Endodermal cell (in vitro differentiated cells): Measurements from ENCODE around the gene ITGA7. TPM values are rescaled to one million over a fixed set of nuclear protein-coding genes. Genes with fewer than 3 reads are reported as not detected.

Experiments used
- DNase-seq: peaks from one replicate; pipeline ENCODE4 v3.0.0-alpha.2; 2017
- H3K27ac ChIP-seq: 2 replicates; pipeline ENCODE4 v1.5.1; 2013; ENCODE audit warnings: mild to moderate bottlenecking, low read depth, low read length, moderate library complexity
- H3K27me3 ChIP-seq: 2 replicates; pipeline ENCODE4 v1.6.1; 2013; ENCODE audit warnings: mild to moderate bottlenecking, low read length, moderate library complexity; ENCODE audit not compliant: insufficient read depth, control insufficient read depth, poor library complexity, severe bottlenecking
- H3K36me3 ChIP-seq: 2 replicates; pipeline ENCODE4 v1.7.0; 2013; ENCODE audit warnings: mild to moderate bottlenecking, low read length, moderate library complexity; ENCODE audit not compliant: control insufficient read depth, insufficient read depth
- H3K4me1 ChIP-seq: one replicate; pipeline ENCODE4 v1.7.0; 2013; ENCODE audit warnings: low read length; ENCODE audit not compliant: control insufficient read depth, insufficient read depth
- H3K4me3 ChIP-seq: 2 replicates; pipeline ENCODE4 v1.5.1; 2013; ENCODE audit warnings: mild to moderate bottlenecking, low read length, moderate library complexity
- H3K9ac ChIP-seq: 2 replicates; pipeline ENCODE4 v1.6.1; 2013; ENCODE audit warnings: mild to moderate bottlenecking, low read length, moderate library complexity; ENCODE audit not compliant: poor library complexity, severe bottlenecking; ENCODE audit errors: extremely low read depth
- H3K9me3 ChIP-seq: 2 replicates; pipeline ENCODE4 v1.6.1; 2013; ENCODE audit warnings: mild to moderate bottlenecking, low read length, moderate library complexity; ENCODE audit not compliant: control insufficient read depth
- H3K27ac Mint-ChIP-seq: 2 replicates; pipeline ENCODE4 v1.8.0; 2020; ENCODE audit warnings: mixed read lengths
- H3K27me3 Mint-ChIP-seq: 2 replicates; pipeline ENCODE4 v1.8.0; 2021; ENCODE audit warnings: mild to moderate bottlenecking, mixed read lengths; ENCODE audit not compliant: insufficient read depth
- H3K36me3 Mint-ChIP-seq: 2 replicates; pipeline ENCODE4 v1.8.0; 2020; ENCODE audit warnings: low read depth, mixed read lengths
- H3K4me1 Mint-ChIP-seq: 2 replicates; pipeline ENCODE4 v1.8.0; 2020; ENCODE audit warnings: mixed read lengths
- H3K4me3 Mint-ChIP-seq: 2 replicates; pipeline ENCODE4 v1.8.0; 2020; ENCODE audit warnings: mild to moderate bottlenecking, moderate library complexity, mixed read lengths
- H3K9me3 Mint-ChIP-seq: 2 replicates; pipeline ENCODE4 v1.8.0; 2020; ENCODE audit warnings: mild to moderate bottlenecking, mixed read lengths
- WGBS, 2 experiments: methylation state at CpG; one replicate each; pipeline versions ENCODE4 v1.1.5 to v1.1.7; 2013; ENCODE audit warnings: missing lambda C conversion rate in 2 of 2, mixed read lengths in 1 of 2; ENCODE audit not compliant: insufficient coverage in 1 of 2, insufficient read length in 1 of 2; 5-methylcytosine and 5-hydroxymethylcytosine counted together
- total RNA-seq, 2 donors: library from RNA; stranded (reverse); fragmentation: NEBNext Ultra II Directional in 1 of 2; extraction: Animal tissue kit (Norgen Biotek cat#: 25700) in 1 of 2; gene quantifications; 2 replicates in 1 of 2; 3 replicates in 1 of 2; pipeline ENCODE4 v1.2.1, GENCODE V29; 2021
- TF ChIP-seq, protein P1 (sequence below): fragments of 200-600 bp; sonication (generic); conservative IDR thresholded peaks from 2 replicates; pipeline ENCODE4 v1.5.0; 2021; ENCODE audit warnings: antibody characterized with exemption, mild to moderate bottlenecking

Gene ITGA7
- total RNA-seq, 2 donors from 2014 or later, result 106 to 122 TPM

DNA sequence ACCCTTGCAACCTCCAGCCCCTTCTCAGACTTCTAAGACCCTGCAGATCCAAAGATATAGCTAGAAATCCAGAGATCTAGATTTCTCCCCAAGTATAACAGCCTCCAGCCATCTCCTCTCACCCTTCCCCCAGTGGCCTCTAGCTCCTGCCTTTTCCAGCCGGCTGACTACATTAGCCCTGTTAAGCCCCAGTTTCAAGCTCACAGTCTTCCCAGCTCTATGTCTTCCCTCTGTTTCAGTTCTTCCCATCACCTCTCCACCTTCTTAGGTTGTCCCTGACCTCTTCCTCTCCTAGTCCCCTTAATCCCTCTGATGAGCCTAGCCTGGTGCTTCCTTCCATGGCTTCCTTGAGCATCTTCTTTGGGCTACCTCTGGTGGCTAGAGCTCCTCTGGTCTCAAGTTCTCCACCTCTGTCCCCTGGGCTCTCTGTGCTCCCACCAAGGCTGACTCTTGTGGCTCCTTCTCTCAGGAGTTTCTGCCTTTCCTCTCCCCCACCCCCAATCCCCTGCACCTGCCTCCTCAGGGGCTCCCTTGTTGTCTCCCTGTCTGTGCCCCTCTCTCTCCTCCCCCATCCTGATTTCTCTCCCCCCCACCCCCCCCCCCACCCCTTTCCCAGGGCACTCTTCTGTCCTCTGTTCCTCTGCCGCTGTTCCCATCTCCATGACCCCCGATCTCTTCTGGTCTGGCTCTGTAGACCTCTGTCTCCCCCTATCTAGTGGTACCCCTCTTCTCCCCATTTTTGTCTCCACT lies 34.4 kb upstream of the ITGA7 start:
- Mint-ChIP-seq H3K4me1 (peaks cover 48% of the 10 kb centered on the region), H3K9me3 (no peaks in the 10 kb centered on the region), H3K36me3 (peaks cover 3% of the 10 kb centered on the region), H3K27me3 (no peaks in the 10 kb centered on the region), H3K4me3 (peak overlapping the region; percentile 50), H3K27ac (peak overlapping the region; percentile 38)
- Histone ChIP-seq H3K4me3 (peak overlapping the region; percentile 78), H3K27ac (peak overlapping the region; percentile 94), H3K27me3 (no peaks in the 10 kb centered on the region), H3K4me1 (peaks cover 5% of the 10 kb centered on the region), H3K9me3 (no peaks in the 10 kb centered on the region), H3K36me3 (peaks cover 5% of the 10 kb centered on the region), H3K9ac (no peak overlapping the region)
- 59 to 63% methylated on average over 3 of the region's 3 CpGs for WGBS, 2 experiments
- no peak for DNase-seq
- TF ChIP-seq, protein P1, sequence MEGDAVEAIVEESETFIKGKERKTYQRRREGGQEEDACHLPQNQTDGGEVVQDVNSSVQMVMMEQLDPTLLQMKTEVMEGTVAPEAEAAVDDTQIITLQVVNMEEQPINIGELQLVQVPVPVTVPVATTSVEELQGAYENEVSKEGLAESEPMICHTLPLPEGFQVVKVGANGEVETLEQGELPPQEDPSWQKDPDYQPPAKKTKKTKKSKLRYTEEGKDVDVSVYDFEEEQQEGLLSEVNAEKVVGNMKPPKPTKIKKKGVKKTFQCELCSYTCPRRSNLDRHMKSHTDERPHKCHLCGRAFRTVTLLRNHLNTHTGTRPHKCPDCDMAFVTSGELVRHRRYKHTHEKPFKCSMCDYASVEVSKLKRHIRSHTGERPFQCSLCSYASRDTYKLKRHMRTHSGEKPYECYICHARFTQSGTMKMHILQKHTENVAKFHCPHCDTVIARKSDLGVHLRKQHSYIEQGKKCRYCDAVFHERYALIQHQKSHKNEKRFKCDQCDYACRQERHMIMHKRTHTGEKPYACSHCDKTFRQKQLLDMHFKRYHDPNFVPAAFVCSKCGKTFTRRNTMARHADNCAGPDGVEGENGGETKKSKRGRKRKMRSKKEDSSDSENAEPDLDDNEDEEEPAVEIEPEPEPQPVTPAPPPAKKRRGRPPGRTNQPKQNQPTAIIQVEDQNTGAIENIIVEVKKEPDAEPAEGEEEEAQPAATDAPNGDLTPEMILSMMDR, result no peak

DNA sequence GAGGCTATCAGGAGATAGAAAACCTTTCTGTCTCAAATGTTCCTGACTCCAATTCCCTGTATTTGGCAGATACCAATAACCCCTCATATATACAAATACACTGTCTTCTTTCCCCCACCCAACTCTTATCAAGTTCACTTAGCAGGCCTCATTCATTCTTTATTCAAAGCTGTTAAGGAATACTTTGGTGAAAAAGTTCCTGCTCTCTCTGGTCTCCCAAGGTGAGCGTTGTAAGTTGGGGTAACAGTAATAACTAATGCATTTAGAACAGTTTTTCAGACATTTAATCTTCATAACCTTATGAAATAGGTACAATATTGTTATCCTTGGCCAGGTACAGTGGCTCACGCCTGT lies 31.3 kb upstream of the ITGA7 start:
- Histone ChIP-seq H3K27me3 (no peaks in the 10 kb centered on the region), H3K9me3 (no peaks in the 10 kb centered on the region), H3K9ac (no peak overlapping the region), H3K36me3 (no peaks in the 10 kb centered on the region), H3K27ac (no peak overlapping the region), H3K4me1 (peaks cover 2% of the 10 kb centered on the region), H3K4me3 (peak overlapping the region; percentile 88)
- no peaks in the 10 kb centered on the region for H3K9me3 Mint-ChIP-seq
- H3K27ac Mint-ChIP-seq, result no peak overlapping the region
- no peaks in the 10 kb centered on the region for H3K36me3 Mint-ChIP-seq
- 77 to 80% methylated on average over 1 of the region's 2 CpGs for WGBS, 2 experiments
- peaks cover 27% of the 10 kb centered on the region for H3K4me1 Mint-ChIP-seq
- no peaks in the 10 kb centered on the region for H3K27me3 Mint-ChIP-seq
- peak overlapping the region; percentile 57 for H3K4me3 Mint-ChIP-seq
- TF ChIP-seq, protein P1, result no peak
- no peak for DNase-seq

- H3K9me3 ChIP-seq, result no peaks in the 10 kb centered on the region
- H3K27ac ChIP-seq, result peak overlapping the region; percentile 77
- Mint-ChIP-seq H3K36me3 (no peaks in the 10 kb centered on the region), H3K9me3 (no peaks in the 10 kb centered on the region), H3K4me3 (peak overlapping the region; percentile 57), H3K27me3 (no peaks in the 10 kb centered on the region), H3K27ac (peak overlapping the region; percentile 94), H3K4me1 (peaks cover 27% of the 10 kb centered on the region)
- peak overlapping the region; percentile 42 for H3K9ac ChIP-seq
- 1 to 2% methylated on average over 12 to 14 of the region's 14 CpGs for WGBS, 2 experiments
- peak; percentile 98 for DNase-seq
- H3K27me3 ChIP-seq, result no peaks in the 10 kb centered on the region
- peaks cover 2% of the 10 kb centered on the region for H3K4me1 ChIP-seq
- TF ChIP-seq, protein P1, result peak; percentile 93
- H3K36me3 ChIP-seq, result no peaks in the 10 kb centered on the region
- H3K4me3 ChIP-seq, result peak overlapping the region; percentile 88
These were observed 30.7 kb upstream of the ITGA7 start for GRCh38 chr12:55738123-55739024.
